ENCODE measurements around the gene CAMSAP2.

The CAMSAP2 gene

DNA sequence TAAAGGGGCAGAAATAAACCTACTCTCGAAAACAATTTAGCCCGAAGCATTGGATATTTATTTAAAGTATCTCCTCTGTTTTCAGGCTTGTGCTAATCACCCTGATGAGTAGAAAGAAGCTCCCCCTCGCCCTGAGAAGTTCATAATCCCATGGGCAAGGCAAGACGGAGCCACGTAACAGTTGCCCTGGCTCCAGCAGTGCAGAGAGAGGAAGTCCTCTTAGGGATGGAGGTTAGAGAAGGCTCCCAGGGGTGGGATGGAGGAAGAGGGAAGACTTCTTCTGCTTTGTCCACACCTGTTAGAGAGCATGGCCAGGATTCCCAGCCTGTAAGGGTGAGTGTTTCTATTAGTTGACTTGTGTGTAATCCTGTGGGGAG is 130.7 kb downstream of the CAMSAP2 start:
- H3K27ac ChIP-seq, result no peak overlapping the region
- TF ChIP-seq, protein P1, sequence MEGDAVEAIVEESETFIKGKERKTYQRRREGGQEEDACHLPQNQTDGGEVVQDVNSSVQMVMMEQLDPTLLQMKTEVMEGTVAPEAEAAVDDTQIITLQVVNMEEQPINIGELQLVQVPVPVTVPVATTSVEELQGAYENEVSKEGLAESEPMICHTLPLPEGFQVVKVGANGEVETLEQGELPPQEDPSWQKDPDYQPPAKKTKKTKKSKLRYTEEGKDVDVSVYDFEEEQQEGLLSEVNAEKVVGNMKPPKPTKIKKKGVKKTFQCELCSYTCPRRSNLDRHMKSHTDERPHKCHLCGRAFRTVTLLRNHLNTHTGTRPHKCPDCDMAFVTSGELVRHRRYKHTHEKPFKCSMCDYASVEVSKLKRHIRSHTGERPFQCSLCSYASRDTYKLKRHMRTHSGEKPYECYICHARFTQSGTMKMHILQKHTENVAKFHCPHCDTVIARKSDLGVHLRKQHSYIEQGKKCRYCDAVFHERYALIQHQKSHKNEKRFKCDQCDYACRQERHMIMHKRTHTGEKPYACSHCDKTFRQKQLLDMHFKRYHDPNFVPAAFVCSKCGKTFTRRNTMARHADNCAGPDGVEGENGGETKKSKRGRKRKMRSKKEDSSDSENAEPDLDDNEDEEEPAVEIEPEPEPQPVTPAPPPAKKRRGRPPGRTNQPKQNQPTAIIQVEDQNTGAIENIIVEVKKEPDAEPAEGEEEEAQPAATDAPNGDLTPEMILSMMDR (conservative IDR thresholded peaks at IDR 0.05; ENCODE audit: low read depth), result no peak
- POLR2A ChIA-PET (ENCODE audit: low non-redundant PET), result no interaction called here
- CTCF ChIA-PET, result no interaction called here
- no peak for DNase-seq (ENCODE audit: low spot score)

DNA sequence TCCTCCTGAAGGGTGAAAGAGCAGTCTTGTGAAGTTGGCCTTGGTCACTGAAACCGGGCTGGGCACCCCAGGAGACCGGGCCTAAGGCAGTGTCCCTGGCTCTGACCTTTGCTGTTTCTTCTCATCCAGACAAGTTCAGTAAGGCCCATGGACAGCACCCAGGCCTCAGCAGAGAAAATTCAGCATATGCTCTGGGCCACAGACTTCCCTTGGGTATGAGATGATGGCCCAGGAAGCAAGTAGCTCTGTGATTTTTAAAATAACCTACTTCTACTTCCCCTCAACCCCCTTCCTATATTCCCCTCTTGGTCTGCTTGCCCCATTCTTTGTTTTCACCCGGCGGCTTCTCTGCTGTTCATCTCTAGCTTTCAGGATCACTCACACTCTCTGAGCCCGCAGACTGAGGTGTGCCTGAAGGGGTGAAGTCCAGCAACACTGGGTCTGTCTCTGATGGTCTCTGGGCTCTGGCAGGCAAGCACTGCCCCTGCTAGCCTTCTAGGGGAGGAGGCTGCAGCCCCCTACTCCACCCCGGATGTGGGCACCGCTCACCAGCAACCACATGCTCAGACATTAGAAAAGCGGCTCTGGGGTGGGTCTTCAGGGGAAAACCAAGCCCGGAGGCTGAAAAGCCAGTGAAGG is 131.2 kb downstream of the CAMSAP2 start:
- CTCF ChIA-PET, result no interaction called here
- DNase-seq (ENCODE audit: low spot score), result no peak
- no peak overlapping the region for H3K27ac ChIP-seq
- TF ChIP-seq, protein P1 (conservative IDR thresholded peaks at IDR 0.05; ENCODE audit: low read depth), result no peak
- POLR2A ChIA-PET (ENCODE audit: low non-redundant PET), result no interaction called here

DNA sequence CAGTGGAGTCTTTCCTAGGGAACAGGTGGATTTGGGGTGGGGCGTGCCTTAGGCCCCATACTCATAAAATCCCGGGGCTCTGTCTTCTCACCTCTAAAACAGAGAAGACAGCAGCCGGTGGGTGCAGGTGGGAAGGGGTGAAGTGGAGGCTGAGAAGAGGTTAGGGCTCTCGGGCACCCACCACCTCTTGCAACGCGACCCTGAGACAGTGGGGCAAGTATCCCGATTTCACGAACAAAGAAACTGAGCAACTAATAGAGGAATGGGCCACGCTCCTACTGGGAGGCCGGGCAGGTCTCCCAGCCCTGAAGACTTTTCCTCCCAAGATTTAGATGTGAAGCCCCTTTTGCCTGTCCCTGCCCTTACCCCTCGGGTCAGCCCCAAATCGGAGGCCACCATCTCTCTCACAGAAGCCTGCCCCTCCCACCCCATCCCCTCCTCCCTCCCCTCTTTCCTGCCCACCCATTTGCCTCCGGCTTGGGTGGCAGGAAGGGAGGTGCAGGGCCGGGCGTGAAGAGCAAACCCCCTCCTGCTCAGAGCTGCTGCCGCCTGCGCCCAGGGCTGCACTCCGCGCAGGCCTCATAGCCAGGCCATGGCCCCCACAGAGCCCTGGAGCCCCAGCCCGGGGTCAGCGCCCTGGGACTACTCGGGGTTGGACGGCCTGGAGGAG is 133.9 kb downstream of the CAMSAP2 start, which contains the start of gene GPR25:
TSS of gene GPR25 (plus strand) at position 536 of the 670 bp plus-strand sequence. CDS start at position 593, 57 bp downstream.
- ChIA-PET POLR2A (ENCODE audit: low non-redundant PET) (no interaction called here), CTCF (no interaction called here)
- no peak for DNase-seq (ENCODE audit: low spot score)
- TF ChIP-seq, protein P1 (conservative IDR thresholded peaks at IDR 0.05; ENCODE audit: low read depth), result no peak
- H3K27ac ChIP-seq, result no peak within 1 kb of the TSS

DNA sequence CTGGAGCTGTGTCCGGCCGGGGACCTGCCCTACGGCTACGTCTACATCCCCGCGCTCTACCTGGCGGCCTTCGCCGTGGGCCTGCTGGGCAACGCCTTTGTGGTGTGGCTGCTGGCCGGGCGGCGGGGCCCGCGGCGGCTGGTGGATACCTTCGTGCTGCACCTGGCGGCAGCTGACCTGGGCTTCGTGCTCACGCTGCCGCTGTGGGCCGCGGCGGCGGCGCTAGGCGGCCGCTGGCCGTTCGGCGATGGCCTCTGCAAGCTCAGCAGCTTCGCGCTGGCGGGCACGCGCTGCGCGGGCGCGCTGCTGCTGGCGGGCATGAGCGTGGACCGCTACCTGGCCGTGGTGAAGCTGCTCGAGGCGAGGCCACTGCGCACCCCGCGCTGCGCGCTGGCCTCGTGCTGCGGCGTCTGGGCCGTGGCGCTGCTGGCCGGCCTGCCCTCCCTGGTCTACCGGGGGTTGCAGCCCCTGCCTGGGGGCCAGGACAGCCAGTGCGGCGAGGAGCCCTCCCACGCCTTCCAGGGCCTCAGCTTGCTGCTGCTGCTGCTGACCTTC is 134.5 kb downstream of the CAMSAP2 start:
- TF ChIP-seq, protein P1 (conservative IDR thresholded peaks at IDR 0.05; ENCODE audit: low read depth), result no peak
- H3K27ac ChIP-seq, result no peak overlapping the region
- ChIA-PET POLR2A (ENCODE audit: low non-redundant PET) (no interaction called here), CTCF (no interaction called here)
- DNase-seq (ENCODE audit: low spot score), result no peak

DNA sequence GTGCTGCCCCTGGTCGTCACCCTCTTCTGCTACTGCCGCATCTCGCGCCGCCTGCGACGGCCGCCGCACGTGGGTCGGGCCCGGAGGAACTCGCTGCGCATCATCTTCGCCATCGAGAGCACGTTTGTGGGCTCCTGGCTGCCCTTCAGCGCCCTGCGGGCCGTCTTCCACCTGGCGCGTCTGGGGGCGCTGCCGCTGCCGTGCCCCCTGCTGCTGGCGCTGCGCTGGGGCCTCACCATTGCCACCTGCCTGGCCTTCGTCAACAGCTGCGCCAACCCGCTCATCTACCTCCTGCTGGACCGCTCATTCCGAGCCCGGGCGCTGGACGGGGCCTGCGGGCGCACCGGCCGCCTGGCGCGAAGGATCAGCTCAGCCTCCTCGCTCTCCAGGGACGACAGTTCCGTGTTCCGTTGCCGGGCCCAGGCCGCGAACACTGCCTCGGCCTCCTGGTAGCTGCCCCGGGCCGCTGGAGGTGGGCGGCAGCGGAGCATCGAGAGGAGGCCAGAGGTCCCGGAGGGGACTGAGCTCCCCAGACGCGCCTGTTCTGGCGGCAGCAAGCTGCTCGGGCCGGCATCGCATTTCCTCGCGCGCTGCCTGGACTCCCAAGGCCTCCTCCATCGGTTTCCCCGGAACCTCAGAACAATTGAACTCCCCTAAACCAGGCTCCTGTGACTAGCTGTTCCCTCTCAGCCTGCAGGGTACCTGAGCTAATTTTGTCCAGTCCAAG is 135.1 kb downstream of the CAMSAP2 start:
- DNase-seq (ENCODE audit: low spot score), result no peak
- ChIA-PET CTCF (no interaction called here), POLR2A (ENCODE audit: low non-redundant PET) (no interaction called here)
- TF ChIP-seq, protein P1 (conservative IDR thresholded peaks at IDR 0.05; ENCODE audit: low read depth), result no peak
- no peak overlapping the region for H3K27ac ChIP-seq

DNA sequence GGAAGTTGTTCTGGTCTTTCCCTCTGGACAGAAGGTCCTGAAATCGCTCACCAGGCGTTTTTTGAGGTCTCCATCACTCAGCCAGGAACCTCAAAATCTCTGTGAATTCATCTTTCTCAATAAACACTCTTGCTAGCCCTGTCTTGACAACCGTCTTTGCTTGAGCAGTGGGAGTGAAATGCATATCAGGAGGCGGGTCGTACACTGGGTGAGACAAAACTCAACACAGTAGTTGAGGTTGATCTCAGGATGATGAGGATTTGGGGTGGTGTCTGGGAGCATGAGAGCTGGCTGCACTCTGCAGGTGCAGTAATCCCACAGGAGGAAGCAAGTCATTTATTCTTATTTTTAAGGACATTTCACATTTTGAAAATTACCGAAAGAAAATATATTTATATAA is 136.0 kb downstream of the CAMSAP2 start:
- CTCF ChIA-PET, result no interaction called here
- DNase-seq (ENCODE audit: low spot score), result no peak
- POLR2A ChIA-PET (ENCODE audit: low non-redundant PET), result no interaction called here
- H3K27ac ChIP-seq, result no peak overlapping the region
- TF ChIP-seq, protein P1 (conservative IDR thresholded peaks at IDR 0.05; ENCODE audit: low read depth), result no peak
